LHCN-M2 (cell line): ENCODE measurements around the gene PKP1. TPM values are rescaled to one million over a fixed set of nuclear protein-coding genes. Genes with fewer than 3 reads are reported as not detected.

Experiments used
- DNase-seq: peaks from one replicate; pipeline ENCODE4 v3.0.0-alpha.2; 2012; ENCODE audit warnings: low read depth
- total RNA-seq: library from RNA; depleted of rRNA; stranded (reverse); fragments of >200 nt; gene quantifications from 2 replicates; pipeline ENCODE4 v1.2.3, GENCODE V29; 2014; rRNA removed

PKP1 gene
- total RNA-seq, 1 experiment from 2014 or later: not detected

DNA sequence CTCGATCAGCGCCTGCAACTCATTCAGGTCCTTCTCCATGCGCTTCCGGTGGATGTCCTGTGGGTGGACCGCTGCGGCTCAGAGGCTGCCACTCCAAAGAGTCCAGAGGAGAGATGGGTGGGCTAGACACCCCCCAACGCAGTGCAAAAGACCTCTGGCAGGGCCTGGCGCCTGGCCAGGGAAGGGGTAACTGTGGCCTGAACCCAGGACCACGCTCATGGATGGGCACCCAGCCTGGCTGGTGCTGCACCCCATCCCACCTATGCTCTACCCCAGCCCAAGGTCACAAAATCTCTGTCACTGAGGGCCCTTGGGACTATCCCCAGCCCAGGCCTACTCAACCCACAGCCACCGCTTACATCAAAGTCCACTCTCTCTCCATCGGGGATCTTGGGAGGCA is 81.9 kb downstream of the PKP1 start:
- DNase-seq: no peak

- no peak for DNase-seq
Observed at GRCh38 chr1:201366696-201367095, 83.4 kb downstream of the PKP1 start.

GRCh38 chr1:201369209-201369608 is 85.9 kb downstream of the PKP1 start:
- DNase-seq: no peak

DNA sequence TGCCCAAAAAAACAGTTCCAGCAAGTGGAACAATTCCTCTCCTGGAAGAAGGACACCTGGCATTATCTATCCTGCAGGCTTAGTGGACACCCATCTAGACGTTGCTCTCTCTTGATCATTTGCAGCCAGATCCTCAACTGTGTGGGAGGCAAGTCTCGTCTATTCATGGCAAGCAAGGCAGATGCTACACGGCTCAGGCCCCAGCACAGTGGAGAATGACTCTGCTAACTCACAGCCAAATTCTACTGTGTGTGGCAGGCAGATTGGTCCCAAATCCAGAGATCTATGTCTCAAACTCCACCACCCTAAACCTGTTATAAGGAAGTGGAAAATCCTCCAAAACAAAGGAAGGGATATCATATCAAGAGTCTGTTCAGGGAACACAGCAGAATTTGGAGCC is 87.2 kb downstream of the PKP1 start:
- no peak for DNase-seq

DNA sequence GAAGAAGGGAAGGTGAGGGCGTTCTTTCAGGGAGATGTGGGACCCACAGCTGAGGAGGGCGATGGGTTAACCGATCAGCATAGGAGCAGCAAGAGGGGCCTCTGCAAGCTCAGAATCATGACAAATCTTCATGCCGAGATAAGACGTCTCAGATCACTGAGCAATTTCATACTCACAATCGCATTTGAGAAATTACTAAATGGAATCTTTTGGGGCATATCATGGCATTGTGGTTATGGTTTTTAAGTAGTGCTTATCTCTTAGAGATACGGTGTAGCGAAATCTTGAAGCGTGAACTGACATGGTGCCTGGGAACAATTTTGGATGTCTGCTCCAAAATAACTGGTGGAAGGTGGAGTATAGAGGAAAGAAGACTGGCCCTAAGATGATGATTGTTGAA is 88.0 kb downstream of the PKP1 start:
- DNase-seq: no peak

GRCh38 chr1:201371792-201372191 is 88.5 kb downstream of the PKP1 start:
- no peak for DNase-seq

DNA sequence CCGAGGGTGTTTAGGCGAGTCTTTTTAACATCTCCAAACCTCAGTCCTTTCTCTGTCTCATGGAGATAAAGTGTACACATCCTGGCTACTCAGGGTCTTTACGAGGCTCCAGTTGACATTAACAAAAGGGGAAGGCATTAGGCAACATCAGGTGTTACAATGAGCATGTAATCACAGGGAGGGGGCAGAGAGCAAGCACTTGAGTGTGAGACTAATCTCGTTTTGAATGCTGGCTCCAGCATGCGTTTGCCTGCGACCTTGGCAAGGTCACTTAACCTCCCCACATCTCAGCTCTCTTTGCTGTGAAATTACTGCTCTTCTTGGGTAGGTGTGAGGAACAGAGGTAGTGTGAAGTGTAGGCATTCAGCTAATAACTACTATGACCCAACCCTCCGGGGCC is 91.1 kb downstream of the PKP1 start:
- no peak for DNase-seq

DNA sequence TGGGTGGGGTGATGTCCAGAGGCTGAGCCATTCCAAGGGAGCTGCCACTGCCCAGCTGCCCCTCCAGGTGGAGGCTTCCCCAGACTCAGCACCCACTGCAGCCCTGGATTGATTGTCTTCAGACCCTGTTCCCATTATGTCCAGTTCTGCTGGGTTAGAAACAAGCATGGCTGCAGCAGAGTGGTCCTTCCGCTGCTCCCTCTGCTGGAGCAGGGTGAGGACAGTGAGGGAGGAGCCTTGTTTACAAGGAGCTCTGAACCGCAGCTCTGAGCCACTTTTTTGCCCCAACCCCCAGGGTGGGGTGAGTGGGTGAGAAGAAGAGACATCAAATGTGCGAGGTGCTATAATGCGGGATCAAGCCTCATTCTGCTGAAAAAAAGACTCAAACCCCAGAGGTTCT is 91.9 kb downstream of the PKP1 start:
- DNase-seq: no peak

GRCh38 chr1:201376107-201376463 is 92.8 kb downstream of the PKP1 start:
- DNase-seq: no peak

DNA sequence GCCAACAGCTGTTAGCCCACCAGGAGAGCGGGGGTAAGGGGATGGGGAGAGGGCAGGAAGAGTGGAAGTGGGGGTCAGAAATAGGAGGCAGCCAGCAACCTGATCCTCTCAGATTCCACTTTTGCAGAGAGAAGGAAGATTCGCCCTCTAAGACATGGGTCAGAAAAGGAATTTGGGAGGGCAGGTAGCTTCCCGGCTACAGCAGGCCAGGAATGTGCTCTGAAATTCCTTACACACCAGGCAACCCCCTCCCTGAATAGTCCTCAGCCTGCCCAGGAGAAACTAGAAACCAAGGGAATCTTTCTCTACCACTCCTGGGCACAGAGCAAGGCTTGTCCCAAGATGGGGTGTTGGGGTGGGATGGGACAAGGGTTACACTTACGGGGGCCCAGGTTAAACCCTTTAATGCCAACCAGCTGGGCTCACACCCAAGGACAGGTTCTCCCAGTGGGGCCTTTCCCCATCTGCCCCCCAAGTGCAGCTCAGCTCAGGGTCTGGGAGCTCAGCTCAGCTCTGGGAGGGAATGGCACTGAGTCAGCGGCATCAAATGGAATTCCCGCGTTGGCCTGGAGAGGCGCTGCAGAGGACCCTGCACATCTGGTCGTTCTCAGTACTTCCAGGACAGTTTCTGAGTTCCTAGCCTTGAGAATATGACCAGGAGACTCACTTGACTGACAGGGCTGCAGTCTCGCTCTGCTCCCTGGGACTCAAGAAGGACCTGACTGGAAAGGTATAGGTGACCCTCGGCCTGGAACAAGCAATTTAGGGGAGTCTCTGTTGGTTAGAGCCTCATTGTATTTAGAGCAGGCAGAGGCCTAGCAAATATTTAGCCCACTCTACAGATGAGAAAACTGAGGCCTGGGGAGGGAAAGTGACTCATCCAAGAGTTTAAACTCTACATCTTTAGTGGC is 93.4 kb downstream of the PKP1 start:
- peak; percentile 61 for DNase-seq

GRCh38 chr1:201377611-201378092 is 94.3 kb downstream of the PKP1 start, which contains the start of gene TNNT2:
Gene TNNT2 (minus strand): TSS chr1:201377680. CDS start chr1:201373254, 4,426 bp downstream.
- peak; percentile 85 for DNase-seq

- no peak for DNase-seq
Observed at GRCh38 chr1:201378804-201379203, 95.5 kb downstream of the PKP1 start.

DNA sequence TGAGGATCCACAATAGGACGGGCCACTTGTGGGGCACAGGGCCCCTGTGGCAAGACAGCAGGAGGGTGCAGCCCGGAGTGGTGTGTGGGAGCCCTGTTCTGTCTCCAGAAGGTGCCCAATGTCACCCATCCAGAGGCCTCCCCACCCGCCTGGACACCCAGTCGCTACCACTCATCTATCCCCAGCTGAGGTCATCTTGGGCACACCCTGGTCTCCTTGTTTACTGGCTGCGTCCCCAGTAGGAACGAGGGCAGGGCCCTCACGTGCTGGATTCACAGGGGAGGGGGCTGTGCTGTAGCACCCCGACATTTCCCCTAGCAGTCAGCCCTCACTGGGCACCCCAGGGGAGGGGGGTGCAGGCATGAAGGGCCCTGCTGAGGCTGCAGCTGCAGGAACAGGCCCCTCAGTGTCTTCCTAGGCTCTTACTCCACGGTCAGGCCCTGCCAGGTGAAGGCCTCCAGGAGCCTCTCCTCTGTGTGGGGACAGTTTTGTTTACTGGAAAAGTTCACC is 96.5 kb downstream of the PKP1 start:
- DNase-seq: no peak

- no peak for DNase-seq
Observed at GRCh38 chr1:201381130-201381529, 97.8 kb downstream of the PKP1 start.

Other genes with a start within 250 kb of the PKP1 start
- gene CACNA1S, start 171.1 kb upstream of the PKP1 start, total RNA-seq: 0.17 TPM in 1 of 2 replicates, not detected in the other
- not detected in 2 replicates for gene ASCL5, start 156.3 kb upstream of the PKP1 start, total RNA-seq
- 105 and 114 TPM in 2 replicates for gene TMEM9, start 129.0 kb upstream of the PKP1 start, total RNA-seq
- gene IGFN1, start 92.7 kb upstream of the PKP1 start, total RNA-seq: 0.26 and 0.34 TPM in 2 replicates
- 62.1 and 156 TPM in 2 replicates for gene TNNT2, start 94.2 kb downstream of the PKP1 start, total RNA-seq
- 0.64 and 2.2 TPM in 2 replicates for gene LAD1, start 115.8 kb downstream of the PKP1 start, total RNA-seq
- 1.7 and 25.7 TPM in 2 replicates for gene TNNI1, start 138.2 kb downstream of the PKP1 start, total RNA-seq
- 74.8 and 126 TPM in 2 replicates for gene PHLDA3, start 185.7 kb downstream of the PKP1 start, total RNA-seq
- 336 and 492 TPM in 2 replicates for gene CSRP1, start 223.6 kb downstream of the PKP1 start, total RNA-seq